Body of pancreas (tissue), 4 donors: ENCODE measurements around the gene MSI2. TPM values are rescaled to one million over a fixed set of nuclear protein-coding genes. Genes with fewer than 3 reads are reported as not detected.

Experiments used
- ATAC-seq: fragments of 150-250 bp; one replicate; pipeline ENCODE4 v1.9.1; 2016
- DNase-seq, 4 donors: peaks; one replicate each; pipeline ENCODE4 v3.0.0-alpha.2; 2019
- H3K27ac ChIP-seq, 4 donors: fragments of 200-600 bp; sonication (generic); 1 replicate in 3 of 4; 2 replicates in 1 of 4; pipeline versions ENCODE4 v1.5.1 to v1.6.1; 2016 to 2019; ENCODE audit warnings: mild to moderate bottlenecking in 1 of 4, mixed read lengths in 1 of 4, moderate library complexity in 1 of 4
- H3K27me3 ChIP-seq, 2 donors: fragments of 200-600 bp; sonication (generic); one replicate each; pipeline ENCODE4 v1.6.0; 2016; ENCODE audit warnings: mild to moderate bottlenecking in 1 of 2
- H3K36me3 ChIP-seq, 2 donors: fragments of 200-600 bp; sonication (generic); replicated peaks in 1 of 2; 2 replicates each; pipeline ENCODE4 v1.5.1; 2016; ENCODE audit warnings: low read depth in 2 of 2; ENCODE audit not compliant: insufficient read depth in 1 of 2
- H3K4me1 ChIP-seq: fragments of 200-600 bp; sonication (generic); one replicate; pipeline ENCODE4 v1.6.0; 2016
- H3K4me3 ChIP-seq, 2 donors: fragments of 200-600 bp; sonication (generic); 1 replicate in 1 of 2; 2 replicates in 1 of 2; pipeline ENCODE4 v1.5.1; 2016 to 2019
- H3K9me3 ChIP-seq, 3 donors: fragments of 200-600 bp; sonication (generic); 1 replicate in 2 of 3; 2 replicates in 1 of 3; pipeline ENCODE4 v1.5.1; 2016
- CTCF ChIP-seq, 7 experiments: fragments of 450-650 bp in 4 of 7; fragments of 200-600 bp in 3 of 7; sonication (generic) in 3 of 7; IDR thresholded peaks; one replicate each; pipeline ENCODE4 v1.5.1; 2016 to 2019; ENCODE audit warnings: antibody characterized with exemption in 7 of 7
- POLR2A ChIP-seq, 3 donors: fragments of 450-650 bp; IDR thresholded peaks; one replicate each; pipeline ENCODE4 v1.6.1; 2016; ENCODE audit warnings: antibody characterized with exemption in 3 of 3, mild to moderate bottlenecking in 2 of 3
- WGBS, 2 donors: methylation state at CpG; one replicate each; pipeline ENCODE4 v1.1.5; 2017; 5-methylcytosine and 5-hydroxymethylcytosine counted together
- intact Hi-C: fragments of 100-400 bp; cut with DNase I; formaldehyde crosslinking; loops from one replicate; pipeline ENCODE4 v1.15.1; 2023
- total RNA-seq, 2 donors: library from RNA; depleted of rRNA; stranded (reverse); fragments of >200 nt; gene quantifications; one replicate each; pipeline ENCODE4 v1.1.0, GENCODE V29; 2016

MSI2 gene
- total RNA-seq, 2 donors from 2014 or later = 21.1 to 28.5 TPM

GRCh38 chr17:57657211-57657610, 400.9 kb downstream of the MSI2 start:
- TF ChIP-seq CTCF (IDR thresholded peaks at IDR 0.05) (no peak), POLR2A (IDR thresholded peaks at IDR 0.05) (no peak)
- ATAC-seq = no peak

GRCh38 chr17:57662041-57662440, 405.7 kb downstream of the MSI2 start:
- Histone ChIP-seq H3K27me3 (no peaks in the 10 kb centered on the region), H3K4me3 (no peak overlapping the region), H3K36me3 (no peaks in the 10 kb centered on the region), H3K4me1 (peaks cover 15% of the 10 kb centered on the region), H3K27ac (peak overlapping the region in 3 of 4 donors; percentile 17 to 73 (median 35)), H3K9me3 (no peaks in the 10 kb centered on the region)
- WGBS, 2 donors = 76 to 81% methylated on average over 2 of the region's 2 CpGs
- intact Hi-C loops = loop anchor here (10.0 kb wide), 2 partner anchors 67 to 417 kb away; no protein-coding TSS in a partner anchor
- DNase-seq (no peak), ATAC-seq (no peak)
- TF ChIP-seq CTCF (IDR thresholded peaks at IDR 0.05) = no peak
- TF ChIP-seq POLR2A (IDR thresholded peaks at IDR 0.05) = no peak

More at GRCh38 chr17:57657211-57657610, 400.9 kb downstream of the MSI2 start:
- 82 to 88% methylated on average over 2 of the region's 2 CpGs for WGBS, 2 donors
- intact Hi-C loops = no loop called here
- no peak overlapping the region for H3K27ac ChIP-seq
- H3K9me3 ChIP-seq = no peaks in the 10 kb centered on the region
- no peaks in the 10 kb centered on the region for H3K36me3 ChIP-seq
- DNase-seq = no peak
- no peaks in the 10 kb centered on the region for H3K27me3 ChIP-seq
- no peak overlapping the region for H3K4me3 ChIP-seq
- no peaks in the 10 kb centered on the region for H3K4me1 ChIP-seq

- Histone ChIP-seq H3K27me3 (no peaks in the 10 kb centered on the region), H3K27ac (peak overlapping the region in 3 of 4 donors; percentile 17 to 73 (median 68)), H3K36me3 (no peaks in the 10 kb centered on the region), H3K4me1 (peaks cover 15% of the 10 kb centered on the region), H3K4me3 (no peak overlapping the region), H3K9me3 (no peaks in the 10 kb centered on the region)
- 4 to 11% methylated on average over 14 to 21 of the region's 21 CpGs for WGBS, 2 donors
- ATAC-seq (peak; percentile 95), DNase-seq (peak; percentile 89 to 95 (median 94))
- intact Hi-C loops = loop anchor here (10.0 kb wide), 2 partner anchors 68 to 418 kb away; no protein-coding TSS in a partner anchor
- TF ChIP-seq POLR2A (IDR thresholded peaks at IDR 0.05) (no peak), CTCF (IDR thresholded peaks at IDR 0.05) (peak in 4 of 7 experiments; percentile 5 to 13 (median 10))
These were observed 406.5 kb downstream of the MSI2 start for GRCh38 chr17:57662644-57663308.

GRCh38 chr17:57663326-57664070, 407.2 kb downstream of the MSI2 start:
- WGBS, 2 donors = 54 to 59% methylated on average over 14 of the region's 14 CpGs
- no peak overlapping the region for H3K4me3 ChIP-seq
- TF ChIP-seq CTCF (IDR thresholded peaks at IDR 0.05) (no peak), POLR2A (IDR thresholded peaks at IDR 0.05) (no peak)
- H3K9me3 ChIP-seq = no peaks in the 10 kb centered on the region
- DNase-seq (no peak), ATAC-seq (no peak)
- no peaks in the 10 kb centered on the region for H3K27me3 ChIP-seq
- intact Hi-C loops = loop anchor here (10.0 kb wide), 2 partner anchors 69 to 419 kb away; no protein-coding TSS in a partner anchor
- peak overlapping the region in 3 of 4 donors; percentile 37 to 73 (median 68) for H3K27ac ChIP-seq
- H3K4me1 ChIP-seq = peaks cover 15% of the 10 kb centered on the region
- H3K36me3 ChIP-seq = no peaks in the 10 kb centered on the region
